ENCODE data around the gene FAM13A.

The FAM13A gene

DNA sequence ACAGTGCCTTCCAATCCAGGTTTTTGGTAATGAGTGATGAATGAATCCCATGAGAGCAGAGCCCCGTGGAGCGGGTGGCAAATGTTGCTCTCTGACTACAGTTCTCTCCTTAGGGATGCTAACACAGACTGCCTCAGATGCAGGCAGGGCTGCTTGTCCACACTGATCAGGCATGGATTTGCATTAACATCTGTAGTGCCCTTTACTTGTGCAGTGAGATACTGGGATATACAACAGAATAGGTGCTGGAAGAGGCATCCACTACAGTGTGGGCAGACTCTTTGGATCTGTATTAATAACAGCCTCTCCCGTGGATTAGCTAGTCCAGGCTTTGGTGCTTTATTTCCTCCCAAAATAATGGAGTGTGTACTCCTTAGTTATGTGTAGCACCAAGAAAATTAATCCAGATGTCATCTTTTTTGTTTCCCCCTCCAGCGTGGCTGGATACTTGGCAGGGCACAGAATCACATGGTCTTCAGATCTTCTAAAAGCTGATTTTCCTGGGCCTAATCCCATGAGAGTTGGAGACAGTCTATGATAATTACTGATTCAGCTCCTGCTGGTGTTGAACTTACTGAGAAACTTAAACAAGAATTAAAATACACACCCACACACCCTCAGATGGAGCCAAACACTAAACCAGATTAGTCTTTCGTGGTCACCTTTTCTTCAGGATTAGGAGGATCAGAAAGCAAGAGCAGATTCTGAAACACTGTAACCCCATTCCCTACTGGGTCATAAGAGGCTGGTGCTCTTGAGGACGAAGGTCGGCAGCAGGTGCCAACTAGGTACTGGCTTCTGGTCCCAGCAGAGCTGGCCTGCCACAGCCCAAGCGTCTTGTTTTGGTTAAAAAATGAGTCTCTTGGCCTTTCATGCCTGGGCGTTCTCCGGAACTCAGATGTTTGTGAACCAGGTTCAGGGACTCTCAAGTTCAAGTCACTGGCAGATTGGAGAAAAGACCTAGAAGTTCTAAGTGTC is 336.2 kb downstream of the FAM13A start:
- no peak for DNase-seq (ENCODE audit: low read depth)

GRCh38 chr4:88719381-88719780 is 337.6 kb downstream of the FAM13A start:
- no peak for DNase-seq (ENCODE audit: low read depth)

DNA sequence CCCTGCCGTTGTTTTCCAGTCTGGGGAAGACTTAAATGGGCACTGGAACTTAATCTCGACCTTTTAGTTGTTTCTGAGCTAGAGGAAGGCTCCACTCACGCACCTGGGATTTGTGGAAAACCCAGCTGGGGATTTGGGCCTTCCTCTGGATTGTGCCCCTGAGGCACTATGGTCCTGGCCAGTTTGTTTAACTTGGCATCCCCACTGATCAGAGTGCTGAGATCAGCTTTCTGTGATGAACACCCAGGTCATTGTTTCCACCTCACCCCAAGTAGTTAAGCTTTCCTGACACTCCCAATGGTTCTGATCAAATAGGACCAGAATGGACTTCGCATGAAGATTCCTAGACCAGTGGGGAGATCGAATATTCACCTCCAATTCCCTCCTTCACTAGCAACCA is 338.9 kb downstream of the FAM13A start:
- DNase-seq (ENCODE audit: low read depth), result no peak

DNA sequence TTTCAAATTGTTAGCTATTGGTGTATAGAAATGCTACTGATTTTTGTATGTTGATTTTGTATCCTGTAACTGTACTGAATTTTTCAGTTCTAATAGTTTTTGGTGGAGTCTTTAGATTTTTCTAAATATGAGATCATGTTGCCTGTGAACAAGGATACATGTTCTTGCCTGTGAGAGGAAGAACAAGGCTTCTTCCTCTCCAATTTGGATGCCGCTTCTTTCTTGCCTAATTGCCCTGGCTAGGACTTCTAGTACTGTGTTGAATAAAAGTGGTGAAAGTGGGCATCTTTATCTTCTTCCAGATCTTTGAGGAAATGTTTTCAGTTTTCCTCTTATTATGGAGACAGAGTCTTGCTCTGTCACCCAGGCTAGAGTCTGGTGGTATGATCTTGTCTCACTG is 343.2 kb downstream of the FAM13A start:
- no peak for DNase-seq (ENCODE audit: low read depth)

- DNase-seq (ENCODE audit: low read depth), result no peak
These were observed 347.0 kb downstream of the FAM13A start for GRCh38 chr4:88709989-88710388.

DNA sequence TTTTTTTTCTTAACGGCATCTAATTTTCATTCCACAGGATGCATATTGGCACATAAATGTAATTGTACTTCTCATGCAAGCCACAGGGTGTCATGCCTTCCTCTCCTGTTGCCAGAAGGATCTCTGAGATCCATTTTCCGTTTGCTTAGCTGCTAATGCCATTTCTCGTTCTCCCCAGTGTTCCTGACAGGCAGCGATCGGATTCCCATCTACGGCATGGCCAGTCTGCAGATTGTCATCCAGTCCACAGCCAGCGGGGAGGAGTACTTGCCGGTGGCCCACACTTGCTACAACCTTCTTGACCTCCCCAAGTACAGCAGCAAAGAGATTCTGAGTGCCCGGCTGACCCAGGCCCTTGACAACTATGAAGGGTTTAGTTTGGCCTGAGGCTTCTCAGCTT is 350.4 kb downstream of the FAM13A start:
- DNase-seq (ENCODE audit: low read depth), result peak; percentile 65

- DNase-seq (ENCODE audit: low read depth), result no peak
These were observed 351.0 kb downstream of the FAM13A start for GRCh38 chr4:88705805-88706492.

- no peak for DNase-seq (ENCODE audit: low read depth)
These were observed 351.8 kb downstream of the FAM13A start for GRCh38 chr4:88705223-88705622.

DNA sequence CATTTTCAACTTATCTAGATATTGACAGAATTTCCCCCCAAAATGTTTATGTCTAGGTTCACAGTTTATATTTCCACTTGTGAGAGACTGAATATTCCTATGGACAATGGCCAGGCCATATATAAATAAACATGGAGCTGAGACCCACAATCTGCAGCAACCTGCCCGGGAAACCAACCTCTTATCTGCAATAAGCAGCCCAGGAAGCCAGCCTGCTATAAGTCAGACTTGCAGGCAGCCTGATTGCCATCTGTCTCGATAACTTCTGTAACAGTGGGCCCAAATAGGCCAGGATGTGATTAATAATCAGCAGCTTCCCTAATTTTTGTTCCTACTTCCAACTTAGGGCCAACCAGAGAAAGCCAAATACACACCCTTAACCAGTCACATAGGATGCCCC is 354.2 kb downstream of the FAM13A start:
- no peak for DNase-seq (ENCODE audit: low read depth)

DNA sequence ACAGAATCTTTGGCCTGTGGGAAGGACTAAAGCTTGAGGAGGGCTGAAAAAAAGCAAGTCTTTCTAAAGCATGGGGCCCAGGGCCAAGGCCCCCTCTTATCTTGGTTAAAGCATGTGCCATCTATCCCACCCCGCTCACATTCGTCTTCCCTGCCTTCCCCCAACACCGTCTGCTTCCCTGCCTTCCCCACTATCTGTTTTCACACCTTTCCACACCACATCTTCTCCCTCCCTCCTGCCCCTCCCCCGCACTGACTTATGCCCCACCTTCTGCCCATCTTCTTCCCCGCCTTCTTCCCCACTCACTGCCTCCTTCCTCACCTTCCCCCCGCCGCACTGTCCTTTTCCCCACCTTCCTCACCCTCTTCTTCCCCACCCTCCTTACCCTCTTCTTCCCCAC is 358.5 kb downstream of the FAM13A start:
- DNase-seq (ENCODE audit: low read depth), result no peak

DNA sequence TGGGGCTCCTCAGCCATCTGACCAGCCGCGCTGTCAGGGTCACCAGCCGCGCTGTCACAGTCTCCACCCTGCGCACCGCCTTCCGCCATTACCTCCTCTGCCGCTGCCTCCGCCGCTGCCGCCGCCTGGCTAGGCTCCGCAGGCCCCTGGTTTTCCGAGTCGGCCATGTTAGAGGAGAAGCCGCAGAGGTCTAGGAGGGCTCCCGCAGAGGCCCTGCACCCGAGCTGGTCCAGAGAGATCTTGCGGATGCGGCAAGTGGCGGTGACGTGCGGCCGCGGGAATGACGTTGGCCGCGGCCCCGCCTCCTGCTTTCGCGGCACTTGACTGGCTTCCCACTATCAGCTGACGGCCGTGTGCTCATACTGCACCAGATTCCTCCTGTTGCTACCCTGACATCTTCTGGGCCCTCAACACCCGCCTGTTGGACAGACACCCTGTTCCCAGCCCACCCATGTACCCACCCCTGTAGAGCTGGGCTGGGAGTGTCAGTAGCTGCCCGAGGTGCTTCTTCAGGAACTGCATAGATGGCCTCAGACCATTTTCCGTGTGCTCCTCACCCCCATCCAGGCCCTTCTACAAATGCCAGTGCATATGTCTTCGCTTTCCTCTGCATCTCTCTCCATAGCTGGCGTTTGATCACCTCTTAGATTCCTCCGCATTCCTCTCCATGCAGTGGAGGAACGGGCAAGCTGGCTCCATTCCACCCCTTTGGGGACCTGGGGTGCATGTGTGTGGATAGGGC is 359.2 kb downstream of the FAM13A start, which contains the start of gene NAP1L5:
Gene NAP1L5, minus strand, starts transcription at position 242 of the 742 bp plus-strand sequence. Its CDS starts 75 bp downstream, at position 167.
- DNase-seq (ENCODE audit: low read depth), result peak; percentile 58

GRCh38 chr4:88697141-88697540 is 359.8 kb downstream of the FAM13A start:
- no peak for DNase-seq (ENCODE audit: low read depth)

DNA sequence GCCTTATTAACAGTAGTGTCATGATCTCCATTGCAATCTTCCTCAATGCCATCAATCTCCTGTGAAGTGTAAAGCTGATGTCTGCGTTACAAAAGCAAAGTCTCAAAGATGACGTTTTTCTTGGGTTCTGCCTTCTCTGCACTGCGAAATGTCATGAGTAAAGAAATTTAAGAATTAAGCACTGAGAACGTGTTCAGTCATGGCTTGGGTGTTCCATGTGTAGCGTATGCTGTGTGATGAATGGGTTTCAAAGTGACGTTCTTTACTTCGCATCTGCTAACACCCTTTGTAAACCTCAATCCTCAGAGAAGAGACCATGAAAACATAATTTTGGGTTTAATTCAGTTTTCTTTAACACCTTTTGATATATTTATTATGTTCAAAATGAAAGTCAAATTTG is 360.4 kb downstream of the FAM13A start:
- no peak for DNase-seq (ENCODE audit: low read depth)

GRCh38 chr4:88693792-88694191 is 363.2 kb downstream of the FAM13A start:
- no peak for DNase-seq (ENCODE audit: low read depth)

DNA sequence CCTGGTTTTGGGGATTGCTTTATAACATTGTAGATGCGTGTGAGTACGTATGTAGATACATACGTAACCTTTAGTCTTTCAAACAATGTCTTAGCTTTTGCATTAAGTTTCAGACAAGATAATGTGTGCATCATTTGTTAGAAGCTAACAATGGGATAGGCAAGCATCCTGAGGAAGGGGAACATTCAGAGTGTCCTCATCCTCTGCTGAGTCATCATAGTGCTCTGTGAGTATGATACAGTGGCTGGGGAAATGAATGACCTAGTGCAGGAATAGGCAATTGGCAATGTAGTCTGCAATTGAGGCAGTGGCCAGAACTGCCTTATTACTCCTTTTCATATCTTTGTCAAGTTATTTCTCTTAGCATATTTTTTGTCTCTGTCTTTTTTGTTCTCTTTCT is 366.6 kb downstream of the FAM13A start:
- DNase-seq (ENCODE audit: low read depth), result no peak

DNA sequence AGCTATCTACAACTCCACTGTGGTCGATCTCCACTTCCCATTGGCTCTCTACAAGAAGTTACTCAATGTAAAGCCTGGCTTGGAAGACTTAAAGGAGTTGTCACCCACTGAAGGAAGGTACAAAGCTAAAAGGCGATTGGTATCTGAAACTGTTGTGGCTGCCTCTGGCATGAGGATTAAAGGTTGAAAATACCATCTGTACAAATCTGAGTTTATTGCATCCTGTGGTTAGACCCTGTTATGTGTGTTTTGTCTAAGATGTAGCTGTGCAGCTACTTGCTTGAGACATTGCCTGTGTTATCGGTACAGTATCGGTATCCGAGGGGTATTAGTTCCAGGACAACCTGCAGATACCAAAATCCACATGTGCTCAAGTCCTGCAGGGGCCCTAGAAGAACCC is 375.8 kb downstream of the FAM13A start:
- DNase-seq (ENCODE audit: low read depth), result no peak
